HEK293 (cell line): Measurements from ENCODE around the gene PJVK.
A peak's percentile ranks its signal among the peaks of the same experiment; 100 is the strongest.

Source experiments
- EGR2 ChIP-seq: fragments of 450-650 bp; formaldehyde crosslinking; IDR thresholded peaks from 2 replicates; pipeline ENCODE4 v1.5.1; 2016; ENCODE audit warnings: low read depth, missing biosample characterization, missing genetic modification characterization
- GFI1B ChIP-seq: fragments of 450-650 bp; formaldehyde crosslinking; IDR thresholded peaks from 2 replicates; pipeline ENCODE4 v1.5.1; 2016; ENCODE audit warnings: missing biosample characterization, missing genetic modification characterization
- GLIS2 ChIP-seq: fragments of 450-650 bp; formaldehyde crosslinking; IDR thresholded peaks from 2 replicates; pipeline ENCODE4 v1.5.1; 2016; ENCODE audit warnings: missing biosample characterization, missing genetic modification characterization
- IKZF3 ChIP-seq: fragments of 450-650 bp; IDR thresholded peaks from 2 replicates; pipeline ENCODE4 v1.5.0; 2018; ENCODE audit warnings: missing biosample characterization, mild to moderate bottlenecking, missing genetic modification characterization, moderate library complexity
- KLF9 ChIP-seq: fragments of 450-650 bp; formaldehyde crosslinking; IDR thresholded peaks from 2 replicates; pipeline ENCODE4 v1.5.1; 2016; ENCODE audit warnings: missing biosample characterization, missing genetic modification characterization, low read depth
- OVOL3 ChIP-seq: fragments of 450-650 bp; formaldehyde crosslinking; IDR thresholded peaks from 2 replicates; pipeline ENCODE4 v1.5.1; 2016; ENCODE audit warnings: missing biosample characterization, missing genetic modification characterization
- RBAK ChIP-seq: fragments of 450-650 bp; formaldehyde crosslinking; IDR thresholded peaks from 2 replicates; pipeline ENCODE4 v1.5.1; 2016; ENCODE audit warnings: missing biosample characterization, missing genetic modification characterization
- WT1 ChIP-seq: fragments of 450-650 bp; formaldehyde crosslinking; IDR thresholded peaks from 2 replicates; pipeline ENCODE4 v1.5.1; 2016; ENCODE audit warnings: missing biosample characterization, missing genetic modification characterization
- YY1 ChIP-seq: fragments of 450-650 bp; formaldehyde crosslinking; IDR thresholded peaks from 2 replicates; pipeline ENCODE4 v1.5.1; 2018; ENCODE audit warnings: missing biosample characterization, missing genetic modification characterization
- ZBTB7A ChIP-seq: fragments of 450-650 bp; formaldehyde crosslinking; IDR thresholded peaks from 2 replicates; pipeline ENCODE4 v1.5.1; 2016; ENCODE audit warnings: low read depth, missing biosample characterization, missing genetic modification characterization
- ZFP41 ChIP-seq: fragments of 450-650 bp; formaldehyde crosslinking; IDR thresholded peaks from 2 replicates; pipeline ENCODE4 v1.5.1; 2016; ENCODE audit warnings: missing biosample characterization, missing genetic modification characterization, borderline replicate concordance
- ZNF214 ChIP-seq: fragments of 450-650 bp; formaldehyde crosslinking; IDR thresholded peaks from 2 replicates; pipeline ENCODE4 v1.5.1; 2017; ENCODE audit warnings: missing biosample characterization, mild to moderate bottlenecking, missing genetic modification characterization, borderline replicate concordance
- ZNF221 ChIP-seq: fragments of 450-650 bp; formaldehyde crosslinking; IDR thresholded peaks from 2 replicates; pipeline ENCODE4 v1.5.1; 2017; ENCODE audit warnings: missing biosample characterization, missing genetic modification characterization, borderline replicate concordance
- ZNF23 ChIP-seq: fragments of 450-650 bp; formaldehyde crosslinking; IDR thresholded peaks from 2 replicates; pipeline ENCODE4 v1.5.1; 2016; ENCODE audit warnings: missing biosample characterization, missing genetic modification characterization, borderline replicate concordance
- ZNF274 ChIP-seq, 2 experiments: fragments of 200-500 bp in 1 of 2; fragments of 450-650 bp in 1 of 2; sonication (Bioruptor generic) in 1 of 2; formaldehyde crosslinking in 1 of 2; IDR thresholded peaks; 2 replicates each; pipeline versions ENCODE4 v1.5.1 to v1.6.1; 2014 to 2016; ENCODE audit warnings: borderline replicate concordance in 1 of 2, inconsistent platforms in 1 of 2, low read length in 1 of 2, missing biosample characterization in 1 of 2, missing genetic modification characterization in 1 of 2
- ZNF350 ChIP-seq: fragments of 450-650 bp; formaldehyde crosslinking; IDR thresholded peaks from 2 replicates; pipeline ENCODE4 v1.5.0; 2017; ENCODE audit warnings: missing biosample characterization, mild to moderate bottlenecking, missing genetic modification characterization
- ZNF37A ChIP-seq: fragments of 450-650 bp; IDR thresholded peaks from 2 replicates; pipeline ENCODE4 v1.5.1; 2018; ENCODE audit warnings: missing biosample characterization, missing genetic modification characterization
- ZNF391 ChIP-seq: fragments of 450-650 bp; formaldehyde crosslinking; IDR thresholded peaks from 2 replicates; pipeline ENCODE4 v1.5.1; 2016; ENCODE audit warnings: low read depth, missing biosample characterization, missing genetic modification characterization, borderline replicate concordance
- ZNF48 ChIP-seq: fragments of 450-650 bp; formaldehyde crosslinking; IDR thresholded peaks from 2 replicates; pipeline ENCODE4 v1.5.1; 2016; ENCODE audit warnings: missing biosample characterization, missing genetic modification characterization
- ZNF521 ChIP-seq: fragments of 450-650 bp; formaldehyde crosslinking; IDR thresholded peaks from 2 replicates; pipeline ENCODE4 v1.5.1; 2017; ENCODE audit warnings: missing biosample characterization, mild to moderate bottlenecking, missing genetic modification characterization
- ZNF529 ChIP-seq: fragments of 450-650 bp; formaldehyde crosslinking; IDR thresholded peaks from 2 replicates; pipeline ENCODE4 v1.5.1; 2017; ENCODE audit warnings: missing genetic modification characterization, missing biosample characterization; ENCODE audit not compliant: insufficient replicate concordance
- ZNF530 ChIP-seq: fragments of 450-650 bp; formaldehyde crosslinking; IDR thresholded peaks from 2 replicates; pipeline ENCODE4 v1.5.1; 2016; ENCODE audit warnings: low read depth, missing biosample characterization, missing genetic modification characterization
- ZNF596 ChIP-seq: fragments of 450-650 bp; IDR thresholded peaks from 2 replicates; pipeline ENCODE4 v1.5.0; 2018; ENCODE audit warnings: missing biosample characterization, mild to moderate bottlenecking, missing genetic modification characterization, moderate library complexity
- ZNF600 ChIP-seq: fragments of 450-650 bp; formaldehyde crosslinking; IDR thresholded peaks from 2 replicates; pipeline ENCODE4 v1.5.1; 2016; ENCODE audit warnings: missing biosample characterization, missing genetic modification characterization
- ZNF658 ChIP-seq: fragments of 450-650 bp; formaldehyde crosslinking; IDR thresholded peaks from 2 replicates; pipeline ENCODE4; 2016; ENCODE audit warnings: missing biosample characterization, missing genetic modification characterization
- ZNF670 ChIP-seq: fragments of 450-650 bp; formaldehyde crosslinking; IDR thresholded peaks from 2 replicates; pipeline ENCODE4 v1.5.1; 2016; ENCODE audit warnings: missing biosample characterization, missing genetic modification characterization, low read depth
- ZNF677 ChIP-seq: fragments of 450-650 bp; IDR thresholded peaks from 2 replicates; pipeline ENCODE4 v1.5.0; 2018; ENCODE audit warnings: missing biosample characterization, mild to moderate bottlenecking, missing genetic modification characterization, moderate library complexity
- ZNF747 ChIP-seq: fragments of 450-650 bp; formaldehyde crosslinking; IDR thresholded peaks from 2 replicates; pipeline ENCODE4 v1.5.1; 2016; ENCODE audit warnings: missing biosample characterization, missing genetic modification characterization
- ZNF76 ChIP-seq: fragments of 450-650 bp; formaldehyde crosslinking; IDR thresholded peaks from 2 replicates; pipeline ENCODE4; 2016; ENCODE audit warnings: low read depth, missing biosample characterization, missing genetic modification characterization, borderline replicate concordance
- ZNF791 ChIP-seq: fragments of 450-650 bp; formaldehyde crosslinking; IDR thresholded peaks from 2 replicates; pipeline ENCODE4 v1.5.1; 2016; ENCODE audit warnings: missing biosample characterization, missing genetic modification characterization
- ZNF837 ChIP-seq: fragments of 450-650 bp; formaldehyde crosslinking; IDR thresholded peaks from 2 replicates; pipeline ENCODE4 v1.5.1; 2016; ENCODE audit warnings: missing biosample characterization, missing genetic modification characterization
- ZXDB ChIP-seq: fragments of 450-650 bp; formaldehyde crosslinking; IDR thresholded peaks from 2 replicates; pipeline ENCODE4 v1.5.1; 2016; ENCODE audit warnings: missing biosample characterization, missing genetic modification characterization
- TF ChIP-seq, protein P1 (sequence below): fragments of 450-650 bp; formaldehyde crosslinking; IDR thresholded peaks from 2 replicates; pipeline ENCODE4 v1.5.1; 2017; ENCODE audit warnings: missing biosample characterization, missing genetic modification characterization
- TF ChIP-seq, protein P2 (sequence below): fragments of 450-650 bp; formaldehyde crosslinking; IDR thresholded peaks from 2 replicates; pipeline ENCODE4 v1.5.1; 2017; ENCODE audit warnings: missing biosample characterization, missing genetic modification characterization
- TF ChIP-seq, protein P3 (sequence below): fragments of 450-650 bp; formaldehyde crosslinking; IDR thresholded peaks from 2 replicates; pipeline ENCODE4 v1.5.1; 2017; ENCODE audit warnings: missing biosample characterization, mild to moderate bottlenecking, missing genetic modification characterization, moderate library complexity
- TF ChIP-seq, protein P4 (sequence below): fragments of 450-650 bp; formaldehyde crosslinking; IDR thresholded peaks from 2 replicates; pipeline ENCODE4 v1.5.1; 2016; ENCODE audit warnings: missing biosample characterization, missing genetic modification characterization

Gene PJVK

DNA sequence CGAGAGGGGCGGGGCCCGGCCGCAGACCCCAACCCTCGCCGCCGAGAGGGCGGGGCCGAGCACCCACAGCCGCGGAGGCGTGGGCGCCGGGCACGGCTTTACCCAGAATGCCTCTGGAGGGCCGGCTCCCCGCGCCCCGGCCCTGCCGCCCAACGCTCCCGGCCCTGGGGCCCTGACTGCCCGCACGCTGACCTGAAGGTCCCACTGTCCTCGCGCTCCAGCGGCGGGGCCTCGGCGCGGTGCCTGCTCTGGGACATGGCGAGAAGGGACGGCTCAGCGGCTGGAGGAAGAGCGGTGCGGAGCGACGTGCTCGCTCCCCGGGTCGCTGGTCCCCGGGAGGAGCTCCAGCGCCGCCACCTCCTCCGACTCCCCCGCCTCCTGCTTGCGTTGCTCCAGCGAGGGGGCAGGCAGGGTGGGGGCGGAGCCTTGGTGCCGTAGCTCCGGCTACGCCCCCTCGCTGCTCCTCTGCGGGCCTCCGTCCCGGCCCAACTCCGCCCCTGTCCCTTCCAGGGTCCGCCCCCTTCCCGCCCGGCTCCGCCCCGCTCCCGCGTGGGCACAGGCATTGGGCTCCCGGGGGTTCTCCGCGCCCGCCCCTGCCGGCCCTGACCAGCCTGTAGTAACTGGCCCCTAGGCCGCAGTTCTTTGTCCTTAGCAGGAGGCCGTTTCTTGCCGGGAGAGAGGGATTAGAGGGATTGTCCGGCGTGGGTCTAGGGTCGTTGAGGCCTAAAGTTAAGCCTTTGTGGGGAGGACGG, at the start of gene PJVK, which contains the start of gene PRKRA (continued):
- TF ChIP-seq GFI1B (tag by site-specific recombination): no peak
- TF ChIP-seq ZNF23 (tag by site-specific recombination): no peak
- peak; percentile 80 for TF ChIP-seq GLIS2 (tag by site-specific recombination)
- TF ChIP-seq KLF9: peak; percentile 86
- peak; percentile 76 for TF ChIP-seq EGR2 (tag by site-specific recombination)
- no peak for TF ChIP-seq ZBTB7A (tag by site-specific recombination)
- TF ChIP-seq YY1 (tag by site-specific recombination): peak; percentile 31; the same call in 1 of the 2 replicates
- TF ChIP-seq, protein P1, sequence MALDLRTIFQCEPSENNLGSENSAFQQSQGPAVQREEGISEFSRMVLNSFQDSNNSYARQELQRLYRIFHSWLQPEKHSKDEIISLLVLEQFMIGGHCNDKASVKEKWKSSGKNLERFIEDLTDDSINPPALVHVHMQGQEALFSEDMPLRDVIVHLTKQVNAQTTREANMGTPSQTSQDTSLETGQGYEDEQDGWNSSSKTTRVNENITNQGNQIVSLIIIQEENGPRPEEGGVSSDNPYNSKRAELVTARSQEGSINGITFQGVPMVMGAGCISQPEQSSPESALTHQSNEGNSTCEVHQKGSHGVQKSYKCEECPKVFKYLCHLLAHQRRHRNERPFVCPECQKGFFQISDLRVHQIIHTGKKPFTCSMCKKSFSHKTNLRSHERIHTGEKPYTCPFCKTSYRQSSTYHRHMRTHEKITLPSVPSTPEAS: no peak
- no peak for TF ChIP-seq ZNF747 (tag by site-specific recombination)
- no peak for TF ChIP-seq ZNF677 (tag by site-specific recombination)
- peak; percentile 24; the same call in 1 of the 2 replicates for TF ChIP-seq WT1 (tag by site-specific recombination)
- 0 out of 2 replicates have a peak, but pooled peaks have one; percentile 1 for TF ChIP-seq ZNF596 (tag by site-specific recombination)
- no peak for TF ChIP-seq ZNF37A (tag by site-specific recombination)
- no peak for TF ChIP-seq ZFP41 (tag by site-specific recombination)
- no peak for TF ChIP-seq ZNF791 (tag by site-specific recombination)
- TF ChIP-seq ZNF221 (tag by site-specific recombination): no peak
- TF ChIP-seq ZNF521: no peak
- peak; percentile 78 for TF ChIP-seq ZXDB
- TF ChIP-seq ZNF529 (tag by site-specific recombination): no peak
- TF ChIP-seq ZNF214 (tag by site-specific recombination): no peak
- TF ChIP-seq ZNF600 (tag by site-specific recombination): no peak
- no peak for TF ChIP-seq ZNF658 (tag by site-specific recombination)
- no peak for TF ChIP-seq ZNF837 (tag by site-specific recombination)
- no peak for TF ChIP-seq ZNF530 (tag by site-specific recombination)
- 0 out of 2 replicates have a peak, but pooled peaks have one; percentile 48 for TF ChIP-seq ZNF391 (tag by site-specific recombination)
- TF ChIP-seq, protein P2, sequence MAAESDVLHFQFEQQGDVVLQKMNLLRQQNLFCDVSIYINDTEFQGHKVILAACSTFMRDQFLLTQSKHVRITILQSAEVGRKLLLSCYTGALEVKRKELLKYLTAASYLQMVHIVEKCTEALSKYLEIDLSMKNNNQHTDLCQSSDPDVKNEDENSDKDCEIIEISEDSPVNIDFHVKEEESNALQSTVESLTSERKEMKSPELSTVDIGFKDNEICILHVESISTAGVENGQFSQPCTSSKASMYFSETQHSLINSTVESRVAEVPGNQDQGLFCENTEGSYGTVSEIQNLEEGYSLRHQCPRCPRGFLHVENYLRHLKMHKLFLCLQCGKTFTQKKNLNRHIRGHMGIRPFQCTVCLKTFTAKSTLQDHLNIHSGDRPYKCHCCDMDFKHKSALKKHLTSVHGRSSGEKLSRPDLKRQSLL (tag by site-specific recombination): peak; percentile 95
- TF ChIP-seq, protein P3, sequence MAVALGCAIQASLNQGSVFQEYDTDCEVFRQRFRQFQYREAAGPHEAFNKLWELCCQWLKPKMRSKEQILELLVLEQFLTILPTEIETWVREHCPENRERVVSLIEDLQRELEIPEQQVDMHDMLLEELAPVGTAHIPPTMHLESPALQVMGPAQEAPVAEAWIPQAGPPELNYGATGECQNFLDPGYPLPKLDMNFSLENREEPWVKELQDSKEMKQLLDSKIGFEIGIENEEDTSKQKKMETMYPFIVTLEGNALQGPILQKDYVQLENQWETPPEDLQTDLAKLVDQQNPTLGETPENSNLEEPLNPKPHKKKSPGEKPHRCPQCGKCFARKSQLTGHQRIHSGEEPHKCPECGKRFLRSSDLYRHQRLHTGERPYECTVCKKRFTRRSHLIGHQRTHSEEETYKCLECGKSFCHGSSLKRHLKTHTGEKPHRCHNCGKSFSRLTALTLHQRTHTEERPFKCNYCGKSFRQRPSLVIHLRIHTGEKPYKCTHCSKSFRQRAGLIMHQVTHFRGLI (tag by site-specific recombination): 0 out of 2 replicates have a peak, but pooled peaks have one; percentile 37
- no peak for TF ChIP-seq ZNF670 (tag by site-specific recombination)
- TF ChIP-seq ZNF48 (tag by site-specific recombination): no peak
- TF ChIP-seq ZNF350 (tag by site-specific recombination): no peak
- no peak for TF ChIP-seq RBAK (tag by site-specific recombination)
- TF ChIP-seq IKZF3: peak; percentile 16; the same call in 1 of the 2 replicates
- TF ChIP-seq ZNF274 (IDR thresholded peaks at IDR 0.05; ENCODE audit: low read length): no peak
- TF ChIP-seq ZNF274 (tag by site-specific recombination; IDR thresholded peaks at IDR 0.05; ENCODE audit: borderline replicate concordance): no peak
- TF ChIP-seq, protein P4, sequence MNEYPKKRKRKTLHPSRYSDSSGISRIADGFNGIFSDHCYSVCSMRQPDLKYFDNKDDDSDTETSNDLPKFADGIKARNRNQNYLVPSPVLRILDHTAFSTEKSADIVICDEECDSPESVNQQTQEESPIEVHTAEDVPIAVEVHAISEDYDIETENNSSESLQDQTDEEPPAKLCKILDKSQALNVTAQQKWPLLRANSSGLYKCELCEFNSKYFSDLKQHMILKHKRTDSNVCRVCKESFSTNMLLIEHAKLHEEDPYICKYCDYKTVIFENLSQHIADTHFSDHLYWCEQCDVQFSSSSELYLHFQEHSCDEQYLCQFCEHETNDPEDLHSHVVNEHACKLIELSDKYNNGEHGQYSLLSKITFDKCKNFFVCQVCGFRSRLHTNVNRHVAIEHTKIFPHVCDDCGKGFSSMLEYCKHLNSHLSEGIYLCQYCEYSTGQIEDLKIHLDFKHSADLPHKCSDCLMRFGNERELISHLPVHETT (tag by site-specific recombination): no peak
- peak; percentile 92 for TF ChIP-seq ZNF76 (tag by site-specific recombination)
- TF ChIP-seq OVOL3 (tag by site-specific recombination): no peak; the same call in 1 of the 2 replicates
